ENCODE measurements around the gene QSOX1. TPM values are rescaled to one million over a fixed set of nuclear protein-coding genes. Genes with fewer than 3 reads are reported as not detected.

The QSOX1 gene
- total and polyA plus RNA-seq, 9 of the 15 experiments (the other 6 are each of a cell fraction or from before 2014, with no cell fraction given): 4.0 to 53.1 (median 15.0) TPM

GRCh38 chr1:180165096-180165495 is 10.4 kb downstream of the QSOX1 start:
- 85% methylated on average over 2 of the region's 2 CpGs for WGBS (ENCODE audit: insufficient coverage, low coverage, missing lambda C conversion rate)
- no peak for ATAC-seq
- Histone ChIP-seq H3K27me3 (ENCODE audit: control insufficient read depth in 2 of 2, insufficient read depth in 2 of 2, low read length in 2 of 2) (no peaks in the 10 kb centered on the region), H2AFZ (ENCODE audit: low read depth, low read length) (no peak overlapping the region), H3K9me1 (ENCODE audit: control insufficient read depth, insufficient read depth, low read length) (no peaks in the 10 kb centered on the region), H3K4me3 (no peak overlapping the region), H3K36me3 (ENCODE audit: control insufficient read depth, insufficient read depth, low read length) (peaks cover 17% of the 10 kb centered on the region; the same call in 1 of the 3 replicates), H3K4me1 (replicated peaks in 1 of 2; ENCODE audit: control insufficient read depth in 2 of 2, insufficient read depth in 2 of 2, low read length in 2 of 2) (peaks cover 10 to 19% of the 10 kb centered on the region in 2 experiments; a peak in 4 of 5 replicates), H3K79me2 (ENCODE audit: control insufficient read depth, insufficient read depth, low read length) (no peaks in the 10 kb centered on the region), H3K9me3 (replicated peaks; ENCODE audit: control insufficient read depth, insufficient read depth, low read depth, low read length) (no peaks in the 10 kb centered on the region), H3K4me2 (ENCODE audit: insufficient read depth, low read length) (no peak overlapping the region), H3K27ac (ENCODE audit: extremely low read depth, low read depth, low read length) (no peak overlapping the region), H3K9ac (ENCODE audit: insufficient read depth in 1 of 2, low read depth in 2 of 2, low read length in 2 of 2) (no peak overlapping the region), H4K20me1 (replicated peaks; ENCODE audit: control insufficient read depth, insufficient read depth, low read length) (peaks cover 17% of the 10 kb centered on the region)
- intact Hi-C loops (cut with micrococcal nuclease): no loop called here
- TF ChIP-seq SNAPC5 (CRISPR knock-in tag; IDR thresholded peaks at IDR 0.05) (no peak), E2F4 (CRISPR knock-in tag; IDR thresholded peaks at IDR 0.05; ENCODE audit: low read depth) (no peak), CREBBP (IDR thresholded peaks at IDR 0.05; ENCODE audit: low read depth, low read length) (no peak), CREB5 (CRISPR knock-in tag; IDR thresholded peaks at IDR 0.05) (no peak), DACH1 (IDR thresholded peaks at IDR 0.05; ENCODE audit: partially characterized antibody) (peak; percentile 15)
- CTCF ChIA-PET (ENCODE audit: low intra/inter-chr PET ratio): no interaction called here
- POLR2A ChIA-PET: interaction anchor here (0.7 to 8.2 kb wide), 9 partner anchors 6 to 1651 kb away, joined by 3 to 41 read pairs (median 4); no protein-coding TSS in a partner anchor
- no peak for FAIRE-seq
- in situ Hi-C loops (cut with MboI): no loop called here
- no TSS peak for BruUV-seq (replicated peaks)
- no peak for DNase-seq (ENCODE audit: extremely low read depth in 1 of 4, low spot score in 3 of 4)

All from K562 (cell line).